ENCODE data around the gene COL4A1.

Gene COL4A1

DNA sequence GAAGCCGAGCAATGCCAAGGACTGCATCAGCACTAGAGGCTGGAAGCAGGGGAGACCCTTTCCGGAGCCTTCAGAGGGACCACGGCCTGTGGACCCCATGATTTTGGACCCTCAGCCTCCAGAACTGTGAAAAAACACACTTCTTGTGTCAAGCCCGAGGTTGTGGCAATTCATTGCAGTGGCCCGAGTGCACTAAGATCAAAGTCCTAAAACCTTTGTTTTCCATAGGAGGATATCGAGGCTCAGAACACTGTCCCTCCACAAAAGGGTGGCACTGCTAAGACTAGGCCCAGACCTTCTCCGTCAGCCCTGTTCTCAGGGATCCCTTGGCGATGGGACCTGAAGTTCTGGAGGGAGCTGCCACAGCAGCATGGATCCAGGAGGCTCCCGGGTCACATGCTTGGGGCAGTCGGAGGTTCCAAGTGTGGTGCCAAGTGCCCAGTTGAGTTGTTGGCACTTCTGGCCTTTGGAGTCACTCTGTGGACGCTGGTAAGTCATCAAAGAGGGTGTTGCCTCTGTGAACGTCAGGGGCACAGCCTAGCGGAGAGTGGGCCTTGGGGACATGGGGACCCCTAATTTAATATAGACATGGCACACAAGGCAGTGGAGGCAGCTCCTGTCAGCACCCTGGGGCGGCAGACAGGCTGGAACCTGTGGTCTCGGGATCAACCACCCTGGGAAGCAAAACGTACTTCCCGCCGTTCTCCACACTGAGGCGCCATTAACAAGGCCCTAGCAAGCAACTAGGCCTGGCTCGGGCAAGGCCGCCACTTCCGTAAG is 199.2 kb downstream of the COL4A1 start:
- no peak overlapping the region for H3K4me3 ChIP-seq (replicated peaks in 1 of 2; ENCODE audit: low read depth in 2 of 2, low read length in 2 of 2)
- DNase-seq (ENCODE audit: low read depth in 2 of 2): peak in 1 of 2 donors; percentile 29
- TF ChIP-seq CTCF (IDR thresholded peaks at IDR 0.05; ENCODE audit: low read depth, low read length): peak; percentile 13

DNA sequence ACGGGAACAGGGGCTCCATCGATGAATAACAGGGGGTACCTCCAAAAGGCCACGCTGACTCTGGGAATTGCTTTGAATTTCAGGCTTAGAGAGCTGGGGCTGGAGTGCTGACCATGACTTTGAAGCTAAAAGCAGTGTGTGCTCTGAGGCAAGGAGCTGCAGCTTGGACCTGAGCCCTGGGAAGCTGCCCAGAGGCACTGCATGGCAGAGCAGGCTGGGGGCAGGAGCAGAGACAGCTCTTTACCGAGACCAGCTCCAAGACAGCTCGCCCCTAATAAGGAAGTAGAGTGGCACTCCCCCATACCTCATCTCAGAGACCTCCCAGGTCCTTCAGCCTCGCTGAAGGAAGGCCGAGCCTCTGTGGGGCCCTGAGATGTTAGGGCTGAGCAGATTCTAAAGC is 200.2 kb downstream of the COL4A1 start:
- DNase-seq (ENCODE audit: low read depth in 2 of 2): peak in 1 of 2 donors; percentile 83
- no peak overlapping the region for H3K4me3 ChIP-seq (replicated peaks in 1 of 2; ENCODE audit: low read depth in 2 of 2, low read length in 2 of 2)
- no peak for TF ChIP-seq CTCF (IDR thresholded peaks at IDR 0.05; ENCODE audit: low read depth, low read length)

- no peak for TF ChIP-seq CTCF (IDR thresholded peaks at IDR 0.05; ENCODE audit: low read depth, low read length)
- no peak for DNase-seq (ENCODE audit: low read depth in 2 of 2)
- H3K4me3 ChIP-seq (replicated peaks in 1 of 2; ENCODE audit: low read depth in 2 of 2, low read length in 2 of 2): no peak overlapping the region
Observed at GRCh38 chr13:110105136-110105535, 201.8 kb downstream of the COL4A1 start.

GRCh38 chr13:110103534-110103933 is 203.4 kb downstream of the COL4A1 start:
- no peak for DNase-seq (ENCODE audit: low read depth in 2 of 2)

DNA sequence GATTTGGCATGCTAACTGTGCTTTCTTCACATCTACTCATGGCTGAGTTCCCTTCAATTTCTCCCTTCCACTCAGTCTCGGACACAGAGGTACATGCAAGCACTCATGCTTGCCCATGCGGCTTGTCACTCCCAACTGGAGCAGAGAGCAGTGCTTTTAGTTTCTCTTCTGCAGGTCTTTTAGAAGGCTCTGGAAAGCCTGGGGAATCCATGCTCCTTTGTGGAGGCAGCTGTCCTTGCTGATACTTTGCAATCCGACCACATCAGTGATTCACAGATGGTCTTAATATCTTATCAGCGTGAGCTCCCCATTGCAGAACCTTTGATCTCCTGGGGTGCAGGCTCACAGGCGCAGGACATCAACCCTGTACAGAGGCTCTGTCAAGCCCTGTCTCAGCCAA is 203.9 kb downstream of the COL4A1 start:
- H3K4me3 ChIP-seq (replicated peaks in 1 of 2; ENCODE audit: low read depth in 2 of 2, low read length in 2 of 2): no peak overlapping the region
- no peak for TF ChIP-seq CTCF (IDR thresholded peaks at IDR 0.05; ENCODE audit: low read depth, low read length)
- no peak for DNase-seq (ENCODE audit: low read depth in 2 of 2)

More at GRCh38 chr13:110103534-110103933, 203.4 kb downstream of the COL4A1 start:
- H3K4me3 ChIP-seq (replicated peaks in 1 of 2; ENCODE audit: low read depth in 2 of 2, low read length in 2 of 2): no peak overlapping the region
- no peak for TF ChIP-seq CTCF (IDR thresholded peaks at IDR 0.05; ENCODE audit: low read depth, low read length)

DNA sequence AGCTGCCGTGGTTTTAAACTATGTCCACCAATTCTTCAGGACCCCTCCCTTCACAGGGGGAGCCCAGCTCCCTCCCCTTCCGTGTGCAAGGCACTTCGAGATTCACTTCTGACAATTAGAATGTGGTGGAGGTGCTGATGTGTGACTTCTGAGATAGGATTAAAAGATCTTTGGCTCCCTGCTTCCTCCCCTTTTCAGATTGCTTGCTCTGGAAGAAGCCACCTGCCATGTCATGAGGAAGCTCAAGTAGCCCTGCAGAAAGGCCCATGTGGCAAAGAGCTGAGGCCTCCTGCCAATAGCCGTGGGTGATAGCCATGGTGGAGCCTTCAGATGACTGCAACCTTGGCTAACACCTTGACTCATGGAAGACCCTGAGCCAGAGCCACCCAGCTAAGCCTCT is 204.9 kb downstream of the COL4A1 start:
- DNase-seq (ENCODE audit: low read depth in 2 of 2): no peak
- H3K4me3 ChIP-seq (replicated peaks in 1 of 2; ENCODE audit: low read depth in 2 of 2, low read length in 2 of 2): no peak overlapping the region
- no peak for TF ChIP-seq CTCF (IDR thresholded peaks at IDR 0.05; ENCODE audit: low read depth, low read length)

- H3K4me3 ChIP-seq (replicated peaks in 1 of 2; ENCODE audit: low read depth in 2 of 2, low read length in 2 of 2): no peak overlapping the region
- no peak for TF ChIP-seq CTCF (IDR thresholded peaks at IDR 0.05; ENCODE audit: low read depth, low read length)
- DNase-seq (ENCODE audit: low read depth in 2 of 2): no peak
Observed at GRCh38 chr13:110099922-110100321, 207.0 kb downstream of the COL4A1 start.
